H1 (cell line): Measurements from ENCODE around the gene SP1. TPM values are rescaled to one million over a fixed set of nuclear protein-coding genes. Genes with fewer than 3 reads are reported as not detected.

Experiments used
- CTCF ChIA-PET: fragments of 300-600 bp; sonication (Branson Sonifier 250); formaldehyde crosslinking; loops from one replicate; lab custom pipeline; 2021; ENCODE audit not compliant: partially characterized antibody; lab: Charles Lee
- POLR2A ChIA-PET: fragments of 300-600 bp; sonication (Branson Sonifier 250); formaldehyde crosslinking; loops from one replicate; lab custom pipeline; 2021; ENCODE audit warnings: inconsistent platforms; ENCODE audit not compliant: partially characterized antibody; lab: Charles Lee
- DNase-seq, 2 experiments: peaks; one replicate each; pipeline versions ENCODE4 v3.0.0 to v3.0.0-alpha.2; 2010 to 2022; ENCODE audit warnings: low spot score in 2 of 2, low read depth in 1 of 2, mixed read lengths in 1 of 2
- FAIRE-seq: peaks from 2 replicates; lab custom pipeline; 2011; peaks lifted over from hg19 to GRCh38; lab: Jason Lieb, UNC
- H2AFZ ChIP-seq: 2 replicates; pipeline ENCODE4 v1.8.1; 2012; ENCODE audit warnings: low read length, inconsistent platforms
- H2AK5ac ChIP-seq: 2 replicates; pipeline ENCODE4 v1.6.1; 2013; ENCODE audit warnings: low read depth, low read length
- H2BK120ac ChIP-seq: replicated peaks from 2 replicates; pipeline ENCODE3; 2013; ENCODE audit warnings: low read depth, low read length, inconsistent platforms
- H2BK12ac ChIP-seq: 2 replicates; pipeline ENCODE4 v1.6.1; 2013; ENCODE audit warnings: low read depth, low read length
- H2BK15ac ChIP-seq: 2 replicates; pipeline ENCODE4 v1.6.1; 2013; ENCODE audit warnings: low read length
- H2BK20ac ChIP-seq: 2 replicates; pipeline ENCODE4 v1.6.1; 2013; ENCODE audit warnings: low read length
- H2BK5ac ChIP-seq: 2 replicates; pipeline ENCODE4 v1.6.1; 2013; ENCODE audit warnings: low read depth, low read length
- H3K14ac ChIP-seq: 2 replicates; pipeline ENCODE4 v1.6.1; 2013; ENCODE audit warnings: inconsistent platforms; ENCODE audit not compliant: insufficient read length
- H3K18ac ChIP-seq: 2 replicates; pipeline ENCODE4 v1.6.1; 2013; ENCODE audit warnings: low read length; ENCODE audit errors: extremely low read depth
- H3K23ac ChIP-seq: 2 replicates; pipeline ENCODE4 v1.6.1; 2013; ENCODE audit warnings: inconsistent platforms; ENCODE audit not compliant: insufficient read length
- H3K23me2 ChIP-seq: 2 replicates; pipeline ENCODE4 v1.6.1; 2013; ENCODE audit warnings: low read depth, low read length
- H3K27ac ChIP-seq: 2 replicates; pipeline ENCODE4 v1.6.1; 2011; ENCODE audit warnings: low read depth, low read length, inconsistent platforms
- H3K27me3 ChIP-seq, 4 experiments: replicated peaks in 1 of 4; 1 replicate in 1 of 4; 2 replicates in 3 of 4; pipeline versions ENCODE4 v1.6.1 to v1.8.1; 2011 to 2013; ENCODE audit warnings: low read length in 3 of 4, mild to moderate bottlenecking in 3 of 4, inconsistent platforms in 2 of 4, mixed read lengths in 2 of 4, moderate library complexity in 1 of 4; ENCODE audit not compliant: control insufficient read depth in 3 of 4, insufficient read depth in 3 of 4; ENCODE audit errors: extremely low read depth in 1 of 4
- H3K36me3 ChIP-seq, 4 experiments: 2 replicates each; pipeline versions ENCODE4 v1.6.1 to v1.8.1; 2011 to 2013; ENCODE audit warnings: mild to moderate bottlenecking in 4 of 4, low read length in 3 of 4, moderate library complexity in 2 of 4, control low read depth in 1 of 4, inconsistent platforms in 1 of 4; ENCODE audit not compliant: insufficient read depth in 4 of 4, control insufficient read depth in 2 of 4
- H3K4ac ChIP-seq: replicated peaks from 2 replicates; pipeline ENCODE3; 2013; ENCODE audit warnings: low read length, low read depth, mixed read lengths, inconsistent platforms; ENCODE audit not compliant: insufficient read length
- H3K4me1 ChIP-seq, 4 experiments: replicated peaks in 1 of 4; 1 replicate in 1 of 4; 2 replicates in 3 of 4; pipeline versions ENCODE4 v1.6.1 to v1.8.1; 2011 to 2013; ENCODE audit warnings: low read length in 3 of 4, inconsistent platforms in 2 of 4, mixed read lengths in 1 of 4; ENCODE audit not compliant: insufficient read depth in 4 of 4, control insufficient read depth in 3 of 4
- H3K4me2 ChIP-seq, 2 experiments: 2 replicates each; pipeline versions ENCODE4 v1.6.1 to v1.8.1; 2011 to 2013; ENCODE audit warnings: low read depth in 2 of 2, low read length in 2 of 2, control low read depth in 1 of 2, inconsistent platforms in 1 of 2, mild to moderate bottlenecking in 1 of 2; ENCODE audit not compliant: insufficient read depth in 1 of 2
- H3K4me3 ChIP-seq, 4 experiments: fragments of 200-600, 300-600 bp in 1 of 4; sonication (generic), shearing (Covaris generic), sonication (Bioruptor Twin) in 1 of 4; 2 replicates each; pipeline versions ENCODE4 v1.5.1 to v1.8.1; 2011 to 2016; ENCODE audit warnings: low read length in 4 of 4, low read depth in 3 of 4, control low read depth in 2 of 4, inconsistent platforms in 2 of 4, mild to moderate bottlenecking in 2 of 4, mixed read lengths in 1 of 4, moderate library complexity in 1 of 4; ENCODE audit not compliant: insufficient read depth in 2 of 4; ENCODE audit errors: extremely low read depth in 1 of 4
- H3K56ac ChIP-seq: replicated peaks from 2 replicates; pipeline ENCODE3; 2013; ENCODE audit warnings: low read depth, mild to moderate bottlenecking, mixed read lengths, low read length, inconsistent platforms; ENCODE audit not compliant: insufficient read length
- H3K79me1 ChIP-seq: 2 replicates; pipeline ENCODE4 v1.6.1; 2013; ENCODE audit warnings: low read depth, low read length, control low read depth
- H3K79me2 ChIP-seq, 2 experiments: 2 replicates each; pipeline versions ENCODE4 v1.6.1 to v1.8.1; 2012 to 2013; ENCODE audit warnings: low read length in 2 of 2, mild to moderate bottlenecking in 2 of 2, inconsistent platforms in 1 of 2; ENCODE audit not compliant: insufficient read depth in 2 of 2, control insufficient read depth in 1 of 2
- H3K9ac ChIP-seq, 4 experiments: replicated peaks in 1 of 4; 1 replicate in 1 of 4; 2 replicates in 3 of 4; pipeline versions ENCODE4 v1.6.1 to v1.8.1; 2011 to 2013; ENCODE audit warnings: low read depth in 3 of 4, low read length in 3 of 4, control low read depth in 2 of 4, mild to moderate bottlenecking in 2 of 4, moderate library complexity in 2 of 4, inconsistent platforms in 1 of 4; ENCODE audit errors: extremely low read depth in 1 of 4
- H3K9me3 ChIP-seq, 2 experiments: 2 replicates each; pipeline versions ENCODE4 v1.6.1 to v1.8.1; 2012 to 2013; ENCODE audit warnings: mild to moderate bottlenecking in 2 of 2, moderate library complexity in 2 of 2, control low read depth in 1 of 2, inconsistent platforms in 1 of 2, low read depth in 1 of 2, low read length in 1 of 2, mixed read lengths in 1 of 2; ENCODE audit not compliant: insufficient read depth in 2 of 2
- H4K20me1 ChIP-seq, 2 experiments: replicated peaks in 1 of 2; 2 replicates each; pipeline versions ENCODE3 to v1.8.1; 2011 to 2013; ENCODE audit warnings: inconsistent platforms in 2 of 2, low read length in 2 of 2, mild to moderate bottlenecking in 1 of 2; ENCODE audit not compliant: insufficient read depth in 2 of 2, control insufficient read depth in 1 of 2
- H4K5ac ChIP-seq: 2 replicates; pipeline ENCODE4 v1.6.1; 2013; ENCODE audit warnings: low read length, low read depth, mixed read lengths, inconsistent platforms; ENCODE audit not compliant: insufficient read length
- H4K8ac ChIP-seq: 2 replicates; pipeline ENCODE4 v1.8.0; 2013; ENCODE audit warnings: mild to moderate bottlenecking, moderate library complexity, low read length, inconsistent platforms; ENCODE audit not compliant: insufficient read depth; ENCODE audit errors: extremely low read depth
- H4K91ac ChIP-seq: replicated peaks from 2 replicates; pipeline ENCODE3; 2013; ENCODE audit warnings: low read length, mixed read lengths, inconsistent platforms; ENCODE audit not compliant: insufficient read length
- CEBPB ChIP-seq: IDR thresholded peaks from 2 replicates; pipeline ENCODE4 v1.6.1; 2012; ENCODE audit warnings: low read depth, low read length
- E2F6 ChIP-seq: IDR thresholded peaks from 2 replicates; pipeline ENCODE4 v1.6.1; 2012; ENCODE audit warnings: inconsistent platforms
- EZH2 ChIP-seq: fragments of 200-600 bp; sonication (generic); IDR thresholded peaks from 2 replicates; pipeline ENCODE4 v1.7.1; 2012; ENCODE audit warnings: low read depth, mild to moderate bottlenecking, moderate library complexity, low read length, inconsistent platforms; ENCODE audit not compliant: severe bottlenecking
- POU5F1 ChIP-seq: IDR thresholded peaks from 2 replicates; pipeline ENCODE4 v1.6.1; 2011; ENCODE audit warnings: low read depth, mild to moderate bottlenecking, low read length, moderate library complexity
- SIN3A ChIP-seq, 2 experiments: IDR thresholded peaks in 1 of 2; conservative IDR thresholded peaks in 1 of 2; 2 replicates each; pipeline ENCODE4 v1.6.1; 2011 to 2012; ENCODE audit warnings: low read length in 2 of 2, improper control_type of control experiment in 1 of 2, low read depth in 1 of 2, mild to moderate bottlenecking in 1 of 2
- SUZ12 ChIP-seq: fragments of 200-600 bp; sonication (generic); IDR thresholded peaks from 2 replicates; pipeline ENCODE4 v1.6.1; 2012; ENCODE audit warnings: mild to moderate bottlenecking, inconsistent platforms, low read length, moderate library complexity, mixed read lengths
- ZNF274 ChIP-seq: IDR thresholded peaks from 2 replicates; pipeline ENCODE4 v1.7.0; 2012; ENCODE audit warnings: low read length, borderline replicate concordance; ENCODE audit errors: extremely low read depth
- WGBS, 2 experiments: shearing (Covaris generic) in 1 of 2; methylation state at CpG; one replicate each; pipeline versions ENCODE4 v1.1.6 to v1.1.7; 2013 to 2015; ENCODE audit warnings: low lambda C conversion rate in 2 of 2, mixed read lengths in 2 of 2, inconsistent platforms in 1 of 2, low coverage in 1 of 2, missing lambda C conversion rate in 1 of 2; ENCODE audit not compliant: insufficient replicate concordance in 2 of 2, insufficient coverage in 1 of 2, insufficient read length in 1 of 2; ENCODE audit errors: extremely low coverage in 1 of 2, missing lambda C conversion rate in 1 of 2; 5-methylcytosine and 5-hydroxymethylcytosine counted together
- polyA plus RNA-seq, 7 experiments: library from polyadenylated mRNA; depleted of rRNA in 3 of 7; stranded (reverse) in 5 of 7; unstranded in 2 of 7; fragments of >200 nt in 5 of 7; fragments of 200-250 nt in 2 of 7; gene quantifications; 1 replicate in 5 of 7; 2 replicates in 1 of 7; 4 replicates in 1 of 7; pipeline versions ENCODE4 v1.2.1 to v1.2.3, GENCODE V29; 2011 to 2013; ENCODE audit warnings: missing spikeins in 2 of 7, mixed read lengths in 2 of 7
- total RNA-seq: library from RNA; stranded (reverse); fragmentation: NEBNext Ultra II Directional; extraction: Animal tissue kit (Norgen Biotek cat#: 25700); gene quantifications from 2 replicates; pipeline ENCODE4 v1.2.1, GENCODE V29; 2021
- TF ChIP-seq, protein P1 (sequence below): IDR thresholded peaks from 2 replicates; pipeline ENCODE4 v1.6.1; 2012; ENCODE audit warnings: inconsistent platforms

The SP1 gene
- total and polyA plus RNA-seq, 2 of the 8 experiments (the other 6 are each of a cell fraction or from before 2014, with no cell fraction given), result 50.7 to 75.2 TPM

DNA sequence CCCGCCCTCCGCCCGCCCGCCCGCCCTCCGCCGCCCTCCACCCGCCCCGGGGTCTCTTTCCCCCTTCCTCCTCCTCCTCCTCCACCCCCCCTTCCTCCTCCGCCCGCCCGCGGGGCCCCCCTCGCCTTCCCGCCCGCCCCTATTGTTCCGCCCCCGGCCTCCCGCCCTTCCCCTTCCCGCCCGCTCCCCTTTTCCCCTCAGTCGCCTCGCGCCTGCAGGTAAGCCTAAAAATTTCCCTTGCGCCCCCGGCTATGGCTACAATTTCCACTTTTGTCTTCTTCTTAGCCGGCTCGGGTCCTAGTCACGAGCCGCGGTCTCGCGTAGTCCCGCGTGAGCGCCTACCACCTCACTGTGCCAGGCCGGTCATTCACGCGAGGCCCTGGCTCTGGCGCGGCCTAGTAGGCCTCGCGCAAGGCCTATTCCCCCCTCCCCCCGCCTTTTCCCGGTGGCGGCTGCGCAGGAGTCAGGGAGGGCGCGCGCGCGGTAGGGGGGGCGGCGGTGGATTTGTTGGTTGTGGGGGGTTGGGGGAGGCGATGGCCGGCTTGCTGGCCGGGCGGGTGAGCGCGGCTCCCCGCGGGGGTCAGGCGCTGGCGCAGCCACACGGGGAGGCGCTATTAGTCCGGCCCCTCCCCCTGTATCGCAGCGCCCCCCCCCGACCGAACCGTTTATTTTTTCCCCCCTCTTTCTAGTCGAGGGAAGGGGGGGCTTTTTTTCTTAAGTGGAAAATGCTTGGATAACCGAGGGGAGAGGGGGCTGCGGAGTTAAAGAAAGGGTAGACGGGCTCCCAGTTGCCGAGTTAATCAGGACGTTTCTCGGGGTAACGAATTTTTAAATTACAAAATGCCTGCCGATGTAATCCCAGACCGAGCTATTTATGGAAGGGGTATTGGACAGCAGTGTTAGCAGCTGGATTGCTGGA, 72.4 kb downstream of the SP1 start:
- peaks cover 7% of the 10 kb centered on the region for H3K23me2 ChIP-seq
- H3K56ac ChIP-seq, result peak overlapping the region; percentile 99
- no peak overlapping the region for H2BK20ac ChIP-seq
- no peak overlapping the region for H2BK120ac ChIP-seq
- H3K4me1 ChIP-seq, result peaks cover 0 to 8% (median 1%) of the 10 kb centered on the region in 4 experiments; a peak in 3 of 7 replicates
- FAIRE-seq, result no peak
- peak overlapping the region; percentile 95 for H3K18ac ChIP-seq
- ChIA-PET POLR2A (interaction anchor here (0.8 to 57.6 kb wide), 8 partner anchors 29 to 271 kb away, joined by 3 to 3397 read pairs (median 4); partner anchors contain the start of genes AAAS, AMHR2, CSAD and ESPL1), CTCF (interaction anchor here (0.6 to 4.0 kb wide), 4 partner anchors 21 to 345 kb away, joined by 3 to 24 read pairs (median 3); no protein-coding TSS in a partner anchor)
- H2BK5ac ChIP-seq, result peak overlapping the region; percentile 97
- H3K9ac ChIP-seq, result peak overlapping the region; percentile 90 to 99 (median 94)
- no peaks in the 10 kb centered on the region for H3K27me3 ChIP-seq
- peak overlapping the region; percentile 89 to 99 (median 94) for H3K4me3 ChIP-seq
- H4K20me1 ChIP-seq, result peaks cover 30 to 31% of the 10 kb centered on the region in 2 experiments
- H3K27ac ChIP-seq, result peak overlapping the region; percentile 96
- H3K79me1 ChIP-seq, result peaks cover 7% of the 10 kb centered on the region; the same call in 1 of the 2 replicates
- no peak overlapping the region for H3K23ac ChIP-seq
- H4K5ac ChIP-seq, result peak overlapping the region; percentile 98
- H4K91ac ChIP-seq, result peak overlapping the region; percentile 91
- H3K36me3 ChIP-seq, result peaks cover 32 to 43% (median 34%) of the 10 kb centered on the region in 4 experiments
- no peaks in the 10 kb centered on the region for H3K9me3 ChIP-seq
- H2BK15ac ChIP-seq, result no peak overlapping the region
- 1% methylated on average over 29 of the region's 82 CpGs; no CpG with 5 or more reads in 1 of the 2 experiments for WGBS, 2 experiments
- no peak overlapping the region for H2AFZ ChIP-seq
- DNase-seq, result peak; percentile 53 to 87
- no peak overlapping the region for H2AK5ac ChIP-seq
- H3K4ac ChIP-seq, result peak overlapping the region; percentile 99
- H2BK12ac ChIP-seq, result no peak overlapping the region
- H3K4me2 ChIP-seq, result peak overlapping the region; percentile 73 to 81
- peaks cover 28 to 50% of the 10 kb centered on the region in 2 experiments for H3K79me2 ChIP-seq
- H3K14ac ChIP-seq, result no peak overlapping the region
- peak overlapping the region; percentile 99; the same call in 1 of the 2 replicates for H4K8ac ChIP-seq
- TF ChIP-seq, protein P1, sequence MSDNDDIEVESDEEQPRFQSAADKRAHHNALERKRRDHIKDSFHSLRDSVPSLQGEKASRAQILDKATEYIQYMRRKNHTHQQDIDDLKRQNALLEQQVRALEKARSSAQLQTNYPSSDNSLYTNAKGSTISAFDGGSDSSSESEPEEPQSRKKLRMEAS, result peak; percentile 66
- TF ChIP-seq POU5F1 (0 out of 2 replicates have a peak, but pooled peaks have one; percentile 15), SIN3A (conservative IDR thresholded peaks at IDR 0.05 in 1 of 2, IDR thresholded peaks at IDR 0.05 in 1 of 2; ENCODE audit: low read depth in 1 of 2, low read length in 2 of 2) (no peak), E2F6 (no peak), CEBPB (no peak), EZH2 (no peak), ZNF274 (no peak), SUZ12 (no peak)
